Type B pancreatic cell (in vitro differentiated cells): Measurements from ENCODE around the gene PRKCE. TPM values are rescaled to one million over a fixed set of nuclear protein-coding genes. Genes with fewer than 3 reads are reported as not detected.

Experiments
- DNase-seq: peaks from one replicate; pipeline ENCODE4 v3.0.0; 2021; ENCODE audit warnings: mixed read lengths; ENCODE audit not compliant: unreplicated experiment; ENCODE audit errors: extremely low spot score
- H3K27ac Mint-ChIP-seq: 2 replicates; pipeline ENCODE4 v1.8.0; 2021; ENCODE audit warnings: mild to moderate bottlenecking, mixed read lengths
- H3K27me3 Mint-ChIP-seq: 2 replicates; pipeline ENCODE4 v1.8.0; 2021; ENCODE audit warnings: mixed read lengths
- H3K36me3 Mint-ChIP-seq: 2 replicates; pipeline ENCODE4 v1.8.0; 2021; ENCODE audit warnings: mixed read lengths
- H3K4me1 Mint-ChIP-seq: one replicate; pipeline ENCODE4 v1.8.0; 2021; ENCODE audit warnings: mixed read lengths; ENCODE audit not compliant: unreplicated experiment
- H3K4me3 Mint-ChIP-seq: 2 replicates; pipeline ENCODE4 v1.8.0; 2021; ENCODE audit warnings: mild to moderate bottlenecking, mixed read lengths
- H3K9me3 Mint-ChIP-seq: 2 replicates; pipeline ENCODE4 v1.8.0; 2021; ENCODE audit warnings: mixed read lengths
- total RNA-seq: library from RNA; stranded (reverse); gene quantifications from 2 replicates; pipeline ENCODE4 v1.2.1, GENCODE V29; 2021; ENCODE audit warnings: low replicate concordance
- TF ChIP-seq, protein P1 (sequence below): fragments of 200-600 bp; sonication (generic); conservative IDR thresholded peaks from 2 replicates; pipeline ENCODE4 v1.5.0; 2021; ENCODE audit warnings: antibody characterized with exemption, mild to moderate bottlenecking

The PRKCE gene
- total RNA-seq, 1 donor from 2014 or later: 21.2 TPM

DNA sequence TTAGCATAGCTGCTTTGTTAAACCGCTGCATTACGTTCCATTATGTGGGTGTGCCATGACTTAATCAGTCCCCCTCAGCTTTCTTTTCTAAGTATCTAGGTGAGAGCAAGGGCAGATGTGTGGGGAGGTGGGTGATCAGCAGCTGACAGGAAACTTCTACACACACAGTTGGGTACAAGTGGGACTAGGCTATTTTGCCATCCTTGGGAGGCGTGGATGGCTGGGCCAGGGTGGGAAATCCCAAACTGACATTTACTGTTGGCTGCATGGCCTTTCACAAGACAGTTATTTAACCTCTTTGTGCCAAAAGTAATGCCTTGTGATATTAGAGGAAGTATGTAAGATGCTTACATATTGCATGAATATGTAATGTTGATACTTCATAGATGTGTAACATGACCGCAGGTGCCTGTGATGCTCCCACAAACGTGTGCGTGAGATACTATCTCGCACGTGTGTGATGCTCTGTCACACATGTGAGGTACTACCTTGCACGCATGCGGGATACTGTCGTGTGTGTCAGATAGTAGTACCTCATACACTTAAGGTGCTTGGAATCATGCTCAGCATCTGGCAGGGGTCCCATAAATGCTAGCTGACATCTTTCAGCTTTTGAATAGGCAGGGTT, 314.5 kb downstream of the PRKCE start:
- no peaks in the 10 kb centered on the region for H3K36me3 Mint-ChIP-seq
- no peak overlapping the region for H3K27ac Mint-ChIP-seq
- peak; percentile 34 for DNase-seq
- TF ChIP-seq, protein P1, sequence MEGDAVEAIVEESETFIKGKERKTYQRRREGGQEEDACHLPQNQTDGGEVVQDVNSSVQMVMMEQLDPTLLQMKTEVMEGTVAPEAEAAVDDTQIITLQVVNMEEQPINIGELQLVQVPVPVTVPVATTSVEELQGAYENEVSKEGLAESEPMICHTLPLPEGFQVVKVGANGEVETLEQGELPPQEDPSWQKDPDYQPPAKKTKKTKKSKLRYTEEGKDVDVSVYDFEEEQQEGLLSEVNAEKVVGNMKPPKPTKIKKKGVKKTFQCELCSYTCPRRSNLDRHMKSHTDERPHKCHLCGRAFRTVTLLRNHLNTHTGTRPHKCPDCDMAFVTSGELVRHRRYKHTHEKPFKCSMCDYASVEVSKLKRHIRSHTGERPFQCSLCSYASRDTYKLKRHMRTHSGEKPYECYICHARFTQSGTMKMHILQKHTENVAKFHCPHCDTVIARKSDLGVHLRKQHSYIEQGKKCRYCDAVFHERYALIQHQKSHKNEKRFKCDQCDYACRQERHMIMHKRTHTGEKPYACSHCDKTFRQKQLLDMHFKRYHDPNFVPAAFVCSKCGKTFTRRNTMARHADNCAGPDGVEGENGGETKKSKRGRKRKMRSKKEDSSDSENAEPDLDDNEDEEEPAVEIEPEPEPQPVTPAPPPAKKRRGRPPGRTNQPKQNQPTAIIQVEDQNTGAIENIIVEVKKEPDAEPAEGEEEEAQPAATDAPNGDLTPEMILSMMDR: no peak
- H3K4me1 Mint-ChIP-seq: peaks cover 21% of the 10 kb centered on the region
- no peak overlapping the region for H3K4me3 Mint-ChIP-seq
- no peaks in the 10 kb centered on the region for H3K9me3 Mint-ChIP-seq
- H3K27me3 Mint-ChIP-seq: no peaks in the 10 kb centered on the region

DNA sequence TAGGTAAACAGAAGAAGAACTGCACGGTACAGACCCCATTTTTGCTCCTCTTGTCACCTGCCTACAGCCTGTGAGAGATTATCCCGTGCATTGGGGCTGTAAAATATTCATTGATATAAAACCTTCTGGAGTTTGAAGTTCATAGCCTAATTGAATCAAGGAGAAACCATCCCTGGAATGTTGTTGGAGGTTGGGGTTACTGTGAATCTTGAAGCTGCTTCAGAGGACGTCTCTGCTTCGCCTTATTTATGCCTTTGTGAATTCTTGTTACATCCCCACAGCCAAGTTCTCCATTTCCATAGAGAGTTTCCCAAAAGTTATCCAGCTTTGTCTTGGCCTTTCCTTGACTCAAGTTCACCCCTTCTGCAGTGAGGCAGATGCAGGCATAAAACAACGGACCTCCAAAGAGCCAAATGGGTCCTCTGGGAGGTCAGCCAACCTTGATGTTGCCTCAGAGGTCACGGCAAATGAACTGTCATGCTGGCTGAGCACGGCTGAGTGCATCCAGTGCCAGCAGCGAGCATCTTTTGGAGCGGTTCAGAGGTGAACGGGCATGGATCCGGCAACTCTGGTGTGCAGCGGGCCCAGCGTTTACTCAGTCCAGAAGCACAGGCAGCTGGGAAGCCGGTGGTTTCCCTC, 317.6 kb downstream of the PRKCE start:
- TF ChIP-seq, protein P1: no peak
- H3K4me3 Mint-ChIP-seq: no peak overlapping the region
- H3K27ac Mint-ChIP-seq: no peak overlapping the region
- no peaks in the 10 kb centered on the region for H3K27me3 Mint-ChIP-seq
- H3K4me1 Mint-ChIP-seq: peaks cover 8% of the 10 kb centered on the region
- H3K36me3 Mint-ChIP-seq: no peaks in the 10 kb centered on the region
- peak; percentile 51 for DNase-seq
- no peaks in the 10 kb centered on the region for H3K9me3 Mint-ChIP-seq

DNA sequence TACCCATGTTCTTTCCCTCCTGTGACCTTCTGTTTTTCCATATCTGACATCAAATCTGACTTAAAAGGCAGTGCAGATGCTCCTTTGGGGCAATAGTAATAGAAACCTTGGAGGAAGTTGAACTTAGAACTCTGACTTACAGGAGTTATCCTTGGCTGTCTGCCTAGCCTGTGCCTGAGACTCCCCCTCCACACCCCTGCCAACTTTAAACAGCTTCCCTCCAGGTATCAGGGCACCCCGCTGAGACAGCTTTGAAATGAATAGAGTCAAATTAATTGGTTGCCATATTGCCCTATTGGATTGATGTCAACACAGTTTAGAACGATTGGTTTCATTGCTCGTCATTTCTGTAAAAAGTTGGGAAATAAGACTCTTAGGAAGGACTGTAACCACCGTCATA, 322.0 kb downstream of the PRKCE start:
- DNase-seq: no peak
- TF ChIP-seq, protein P1: no peak
- H3K36me3 Mint-ChIP-seq: peaks cover 5% of the 10 kb centered on the region
- no peaks in the 10 kb centered on the region for H3K9me3 Mint-ChIP-seq
- no peak overlapping the region for H3K4me3 Mint-ChIP-seq
- no peak overlapping the region for H3K27ac Mint-ChIP-seq
- no peaks in the 10 kb centered on the region for H3K27me3 Mint-ChIP-seq
- H3K4me1 Mint-ChIP-seq: no peaks in the 10 kb centered on the region

DNA sequence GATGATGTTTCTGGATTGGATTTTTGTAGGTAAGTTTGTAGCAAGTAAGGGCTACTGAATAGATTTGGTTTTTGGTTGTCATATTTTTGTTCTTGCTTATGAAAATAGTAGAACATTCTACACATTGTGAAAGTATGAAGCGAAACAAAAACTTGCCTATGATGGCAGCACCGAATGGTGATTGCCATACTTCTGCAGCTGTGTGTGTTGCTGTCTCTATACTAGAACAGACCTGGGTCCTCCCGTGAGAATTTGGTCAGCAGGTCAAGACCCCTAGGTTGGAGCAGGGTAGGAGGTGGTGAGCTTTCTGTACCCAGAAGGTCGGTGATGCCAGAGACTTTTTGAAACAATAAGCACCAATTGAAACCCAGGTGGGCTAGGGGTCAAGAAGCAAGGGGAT, 322.6 kb downstream of the PRKCE start:
- no peak for DNase-seq
- H3K9me3 Mint-ChIP-seq: no peaks in the 10 kb centered on the region
- no peak overlapping the region for H3K27ac Mint-ChIP-seq
- H3K36me3 Mint-ChIP-seq: peaks cover 5% of the 10 kb centered on the region
- H3K4me1 Mint-ChIP-seq: no peaks in the 10 kb centered on the region
- no peak overlapping the region for H3K4me3 Mint-ChIP-seq
- TF ChIP-seq, protein P1: no peak
- H3K27me3 Mint-ChIP-seq: no peaks in the 10 kb centered on the region

DNA sequence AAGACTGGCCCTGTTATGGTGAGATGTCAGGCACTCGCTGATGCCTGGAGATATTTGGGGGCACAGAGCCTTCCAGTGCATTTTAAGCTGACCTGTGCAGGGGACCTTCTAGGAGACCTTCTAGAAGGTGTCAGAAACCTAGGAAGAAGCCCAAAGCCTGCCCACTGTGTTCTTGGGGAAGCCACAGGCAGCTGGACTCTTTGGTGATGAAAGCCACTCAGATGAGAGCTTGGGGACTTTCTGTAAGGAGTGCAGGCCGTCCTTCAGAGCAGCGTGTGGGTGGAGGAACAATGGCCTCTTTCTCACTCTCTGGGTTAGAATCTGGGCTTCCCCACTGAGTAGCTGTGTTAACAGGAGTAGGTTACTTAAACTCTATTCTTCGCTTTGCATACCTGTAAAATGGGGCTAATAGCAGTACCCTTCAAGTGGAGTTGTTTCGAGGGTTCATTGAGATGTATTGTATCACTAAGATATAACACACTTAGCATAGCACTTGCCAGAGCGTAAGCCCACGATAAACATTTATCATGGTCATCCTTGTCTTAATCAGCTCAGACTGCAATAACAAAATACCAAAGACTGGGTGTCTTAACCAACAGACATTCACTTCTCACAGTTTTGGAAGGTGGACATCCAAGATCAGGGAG, 323.4 kb downstream of the PRKCE start:
- Mint-ChIP-seq H3K27me3 (no peaks in the 10 kb centered on the region), H3K9me3 (no peaks in the 10 kb centered on the region), H3K27ac (no peak overlapping the region), H3K4me1 (no peaks in the 10 kb centered on the region), H3K4me3 (no peak overlapping the region), H3K36me3 (peaks cover 8% of the 10 kb centered on the region)
- TF ChIP-seq, protein P1: no peak
- DNase-seq: no peak
